GM21528 (cell line): ENCODE measurements around the gene FURIN.
A peak's percentile ranks its signal among the peaks of the same experiment; 100 is the strongest.
"Not testable (repeated sequence)": the region's sequence is repeated elsewhere in the genome, so short reads cannot be mapped to it uniquely, and the experiment has no call there.

Source experiments
- ATAC-seq: cut with Tn5 transposase; IDR thresholded peaks from one replicate; pipeline ENCODE4 v1.9.1; 2021; ENCODE audit warnings: mild to moderate bottlenecking, moderate library complexity; ENCODE audit not compliant: unreplicated experiment, low FRiP score

Gene FURIN

DNA sequence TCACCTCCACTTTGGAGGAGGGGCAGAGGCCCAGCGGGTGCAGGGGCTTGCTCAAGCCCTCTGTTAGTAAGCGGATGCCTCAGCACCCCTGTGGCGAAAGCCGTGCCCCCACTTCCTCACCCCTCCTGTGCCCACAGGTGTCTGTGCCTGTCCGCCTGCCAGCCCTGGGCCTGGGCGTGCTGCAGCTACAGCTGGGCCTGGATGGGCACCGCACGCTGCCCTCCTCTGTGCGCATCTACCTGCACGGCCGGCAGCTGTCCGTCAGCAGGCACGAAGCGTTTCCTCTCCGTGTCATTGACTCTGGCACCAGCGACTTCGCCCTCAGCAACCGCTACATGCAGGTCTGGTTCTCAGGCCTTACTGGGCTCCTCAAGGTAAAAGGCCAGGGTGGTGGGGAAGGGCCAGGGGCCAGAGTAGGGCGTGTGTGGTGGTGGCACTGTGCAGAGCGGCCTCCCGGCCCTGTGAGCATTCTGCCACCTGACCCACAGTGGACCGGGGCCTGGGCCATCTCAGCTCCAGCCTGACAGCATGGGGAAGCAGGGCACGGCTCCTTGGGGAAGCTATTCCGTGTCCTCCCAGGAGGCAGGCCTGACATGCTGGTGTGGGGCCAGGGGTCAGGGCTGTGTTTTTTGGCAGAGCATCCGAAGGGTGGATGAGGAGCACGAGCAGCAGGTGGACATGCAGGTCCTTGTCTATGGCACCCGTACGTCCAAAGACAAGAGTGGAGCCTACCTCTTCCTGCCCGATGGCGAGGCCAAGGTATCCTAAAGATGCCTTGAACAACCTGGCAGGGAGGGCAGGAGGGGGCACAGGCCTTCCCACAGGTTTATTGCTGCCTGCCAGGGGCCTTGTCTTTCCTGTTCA, 43.8 kb downstream of the FURIN start:
- no peak for ATAC-seq

GRCh38 chr15:90912770-90913075, 44.3 kb downstream of the FURIN start:
- ATAC-seq, result no peak

- no peak for ATAC-seq
Measured at GRCh38 chr15:90913398-90913944, 45.1 kb downstream of the FURIN start.

GRCh38 chr15:90914305-90915080, 46.1 kb downstream of the FURIN start:
- ATAC-seq, result no peak

DNA sequence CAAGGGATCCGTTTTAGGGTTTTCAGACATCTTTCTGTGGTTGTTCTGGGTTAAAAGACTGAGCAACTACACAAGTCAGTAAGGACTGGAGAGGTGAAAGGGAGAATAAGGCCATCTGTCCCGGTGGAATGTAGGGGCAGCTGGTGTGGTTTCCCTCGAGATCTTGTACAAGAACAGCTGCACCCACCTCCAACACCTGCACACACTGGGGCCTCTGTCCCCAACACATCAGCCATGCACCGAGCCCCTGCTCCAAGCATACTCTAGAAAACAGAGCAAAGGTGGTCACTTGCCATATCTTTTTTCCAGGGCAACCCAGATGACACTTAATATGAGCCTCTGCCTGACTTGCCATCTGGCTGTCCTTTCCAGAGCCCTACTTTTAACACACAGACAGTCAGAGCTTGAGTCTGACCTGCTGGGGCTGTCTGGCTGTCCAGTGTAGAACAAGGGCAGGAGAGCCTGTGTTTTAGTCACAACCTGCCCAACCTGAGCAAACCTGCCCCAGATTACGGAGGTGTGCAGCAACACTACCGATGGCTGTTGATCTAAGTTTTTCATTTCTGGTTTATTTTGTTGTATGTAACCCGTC, 46.9 kb downstream of the FURIN start:
- no peak for ATAC-seq

- ATAC-seq, result no peak
Measured at GRCh38 chr15:90915808-90916440, 47.5 kb downstream of the FURIN start.

DNA sequence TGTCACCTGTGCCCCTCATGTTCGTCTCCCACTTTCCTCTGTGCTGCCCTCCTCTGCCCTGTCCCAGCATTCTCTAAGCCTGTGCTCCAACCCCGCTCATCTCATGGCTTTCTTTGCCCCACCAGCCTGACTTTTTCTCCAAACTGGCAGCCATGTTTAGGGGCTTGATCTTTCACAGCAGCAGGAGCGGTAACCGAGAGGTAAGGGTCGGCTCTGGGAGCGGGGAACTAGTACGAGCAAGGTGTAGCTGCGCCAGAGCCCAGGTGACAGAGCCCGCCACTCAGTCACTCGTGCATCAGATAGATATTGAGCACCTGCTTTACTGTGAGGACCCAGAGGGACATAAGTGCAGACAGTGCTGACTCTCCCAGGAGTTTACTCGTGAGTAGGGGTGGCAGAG, 48.1 kb downstream of the FURIN start:
- ATAC-seq, result no peak

GRCh38 chr15:90917569-90917968, 49.2 kb downstream of the FURIN start:
- ATAC-seq, result no peak

DNA sequence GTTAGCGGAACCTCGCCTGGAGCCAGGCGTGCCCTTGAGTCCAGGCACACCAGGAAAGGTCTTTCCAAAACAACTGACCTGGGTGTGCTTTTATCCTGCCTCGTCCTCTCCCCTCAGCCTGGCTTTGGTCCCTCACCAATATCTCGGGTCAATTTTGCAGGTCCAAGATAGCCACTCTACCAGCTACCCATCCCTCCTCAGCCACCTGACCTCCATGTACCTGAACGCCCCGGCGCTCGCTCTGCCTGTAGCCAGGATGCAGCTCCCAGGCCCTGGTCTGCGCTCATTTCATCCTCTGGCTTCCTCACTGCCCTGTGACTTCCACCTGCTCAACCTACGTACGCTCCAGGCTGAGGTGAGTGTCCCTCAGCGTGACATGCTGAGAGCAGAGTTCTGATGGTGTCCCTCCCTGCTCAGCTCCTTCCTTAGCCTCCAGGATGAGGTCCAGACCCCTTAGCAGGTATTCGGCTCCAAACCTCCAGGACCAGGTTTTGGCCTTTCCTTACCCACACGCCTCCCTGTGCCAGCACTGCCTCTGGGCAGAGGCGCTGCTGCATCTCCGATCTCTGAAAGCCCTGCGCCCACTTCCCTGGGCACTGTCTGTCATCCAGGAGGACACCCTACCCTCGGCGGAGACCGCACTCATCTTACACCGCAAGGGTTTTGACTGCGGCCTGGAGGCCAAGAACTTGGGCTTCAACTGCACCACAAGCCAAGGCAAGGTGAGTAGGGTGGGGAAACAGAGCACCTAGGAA, 49.8 kb downstream of the FURIN start:
- ATAC-seq, result no peak

GRCh38 chr15:90918835-90919234, 50.4 kb downstream of the FURIN start:
- ATAC-seq, result no peak

- ATAC-seq, result no peak
Measured at GRCh38 chr15:90921887-90922286, 53.5 kb downstream of the FURIN start.

DNA sequence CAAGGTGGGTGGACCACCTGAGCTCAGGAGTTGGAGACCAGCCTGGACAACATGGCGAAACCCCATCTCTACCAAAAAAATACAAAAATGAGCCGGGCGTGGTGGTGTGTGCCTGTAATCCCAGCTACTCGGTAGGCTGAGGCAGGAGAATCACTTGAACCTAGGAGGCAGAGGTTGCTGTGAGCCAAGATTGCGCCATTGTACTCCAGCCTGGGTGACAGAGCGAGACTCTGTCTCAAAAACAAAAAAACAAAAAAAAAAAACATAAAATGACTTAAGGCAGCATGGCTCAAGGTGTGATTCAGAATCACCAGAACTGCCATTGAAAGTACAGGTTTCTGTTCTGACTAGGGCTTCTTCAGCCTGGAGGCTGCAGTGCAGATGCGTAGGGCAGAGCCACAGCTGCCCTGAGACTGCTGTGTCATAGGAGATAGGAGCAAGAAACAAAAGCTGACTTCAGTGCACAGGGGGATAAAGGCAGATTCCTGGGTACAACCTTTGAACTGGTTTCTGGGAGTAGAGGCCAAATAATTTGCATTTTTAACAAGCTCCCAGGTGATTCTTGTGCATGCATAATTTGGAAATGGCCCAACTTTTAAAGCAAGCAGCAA, 54.4 kb downstream of the FURIN start:
- peak; percentile 58 for ATAC-seq

GRCh38 chr15:90924375-90924774, 56.0 kb downstream of the FURIN start:
- ATAC-seq, result peak; percentile 59

GRCh38 chr15:90926766-90927165, 58.4 kb downstream of the FURIN start:
- not testable (repeated sequence) for ATAC-seq

GRCh38 chr15:90928106-90928505, 59.7 kb downstream of the FURIN start:
- ATAC-seq, result not testable (repeated sequence)

DNA sequence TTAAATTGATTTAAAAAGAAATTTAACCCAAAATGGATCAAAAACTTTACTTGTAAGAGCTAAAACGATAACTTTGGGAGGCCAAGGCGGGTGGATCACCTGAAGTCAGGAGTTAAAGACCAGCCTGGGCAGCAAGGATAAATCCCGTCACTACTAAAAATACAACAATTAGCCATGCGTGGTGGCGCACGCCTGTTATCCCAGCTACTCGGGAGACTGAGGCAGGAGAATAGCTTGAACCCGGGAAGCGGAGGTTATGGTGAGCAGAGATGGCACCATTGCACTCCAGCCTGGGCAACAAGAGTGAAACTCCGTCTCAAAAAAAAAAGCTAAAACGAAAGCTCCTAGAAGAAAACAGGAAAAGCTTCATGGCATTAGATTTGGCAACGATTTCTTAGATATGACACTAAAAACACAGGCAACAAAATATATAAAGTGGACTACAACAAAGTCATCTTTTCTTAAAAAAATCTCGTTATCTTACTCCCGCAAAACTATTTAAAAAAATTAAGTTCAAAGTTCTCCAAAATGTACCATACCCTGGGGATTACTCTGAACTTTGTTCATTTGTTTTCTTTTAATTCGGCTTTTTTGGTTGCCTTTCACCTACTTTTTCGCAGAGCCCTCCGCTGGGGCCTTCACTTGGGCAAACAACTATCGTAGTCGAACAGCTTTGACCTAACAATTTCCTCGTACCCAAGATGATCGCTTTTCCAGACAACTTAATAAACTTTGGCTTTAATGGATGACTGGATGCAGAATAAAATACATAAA, 61.0 kb downstream of the FURIN start:
- no peak for ATAC-seq

DNA sequence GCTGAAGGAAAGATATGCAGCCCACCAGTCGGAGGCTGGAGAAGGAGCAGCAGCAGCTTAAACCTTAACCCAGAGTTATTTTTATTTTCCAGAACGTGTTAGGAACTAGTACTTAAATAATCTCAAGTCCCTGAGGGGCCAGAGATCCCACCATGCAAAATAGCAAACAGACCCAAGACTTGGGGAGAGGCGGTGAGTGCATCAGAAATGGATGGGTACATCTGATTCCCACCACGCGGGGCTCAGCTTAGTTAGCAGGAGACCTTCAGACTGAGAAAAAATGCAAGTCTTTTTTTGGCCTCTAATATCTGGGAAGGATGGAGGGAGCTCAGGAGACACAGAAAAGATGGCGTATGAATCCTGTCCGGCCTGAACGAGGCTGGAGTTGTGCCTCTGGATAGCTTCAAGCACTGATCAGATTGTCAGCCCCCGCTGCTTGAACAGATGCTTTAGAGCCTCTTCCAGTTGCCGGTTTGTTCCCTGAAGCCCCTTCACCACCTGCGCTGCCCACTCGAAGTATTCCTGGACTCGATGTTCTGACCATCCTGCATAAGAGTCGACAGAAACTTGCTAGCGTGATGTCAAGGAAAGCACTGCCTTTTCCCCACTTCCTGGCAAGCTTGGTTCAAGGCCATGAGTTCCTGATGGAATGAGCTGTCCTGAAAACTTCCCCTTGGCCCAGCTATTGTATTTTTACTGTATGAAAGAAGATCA, 62.6 kb downstream of the FURIN start:
- no peak for ATAC-seq

DNA sequence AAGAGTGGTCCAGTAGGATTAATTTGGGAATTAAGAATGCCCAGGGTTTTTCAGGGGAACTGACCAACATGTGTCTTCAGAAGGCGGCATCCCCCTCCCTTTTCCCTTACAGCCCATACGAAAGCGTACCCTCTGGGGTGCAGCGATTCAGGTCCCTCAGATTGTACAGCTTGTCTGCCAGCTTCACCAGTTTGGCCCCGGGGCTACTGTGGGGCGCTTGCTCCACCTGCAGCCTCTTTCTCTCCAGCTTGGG, 63.1 kb downstream of the FURIN start:
- no peak for ATAC-seq
